Measurements from ENCODE around the gene TMEM190.
A peak's percentile ranks its signal among the peaks of the same experiment; 100 is the strongest.

Gene TMEM190

GRCh38 chr19:55372316-55373081, 4.1 kb upstream of the TMEM190 start:
- no peak for DNase-seq

DNA sequence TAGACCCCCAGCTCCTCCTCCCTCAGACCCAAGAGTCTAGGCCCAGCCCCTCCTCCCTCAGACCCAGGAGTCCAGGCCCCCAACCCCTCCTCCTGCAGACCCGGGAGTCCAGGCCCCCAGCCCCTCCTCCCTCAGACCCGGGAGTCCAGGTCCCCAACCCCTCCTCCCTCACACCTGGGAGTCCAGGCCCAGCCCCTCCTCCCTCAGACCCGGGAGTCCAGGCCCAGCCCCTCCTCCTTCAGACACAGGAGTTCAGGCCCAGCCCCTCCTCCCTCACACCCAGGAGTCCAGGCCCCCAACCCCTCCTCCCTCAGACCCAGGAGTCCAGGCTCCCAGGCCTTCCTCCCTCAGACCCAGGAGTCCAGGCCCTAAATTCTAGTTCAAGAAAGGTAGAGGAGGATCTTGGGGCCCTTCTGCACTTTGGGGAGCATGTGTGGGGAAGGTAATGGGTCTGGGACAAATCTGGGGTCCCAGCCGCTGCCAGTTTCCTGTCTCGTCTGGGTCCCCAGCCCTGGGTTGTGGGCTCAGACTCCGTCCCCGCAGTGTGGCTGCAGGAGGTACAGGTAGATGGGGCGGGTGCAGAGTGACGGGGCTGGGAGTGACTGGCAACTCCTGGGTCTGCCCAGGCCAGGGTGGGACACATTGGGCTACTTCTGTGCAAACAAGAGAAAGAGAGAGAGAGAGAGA, 3.2 kb upstream of the TMEM190 start:
- DNase-seq, result no peak

- no peak for DNase-seq
These were observed 2.5 kb upstream of the TMEM190 start for GRCh38 chr19:55373993-55374757.

- DNase-seq, result no peak
These were observed 918 bp downstream of the TMEM190 start for GRCh38 chr19:55377356-55378131.

DNA sequence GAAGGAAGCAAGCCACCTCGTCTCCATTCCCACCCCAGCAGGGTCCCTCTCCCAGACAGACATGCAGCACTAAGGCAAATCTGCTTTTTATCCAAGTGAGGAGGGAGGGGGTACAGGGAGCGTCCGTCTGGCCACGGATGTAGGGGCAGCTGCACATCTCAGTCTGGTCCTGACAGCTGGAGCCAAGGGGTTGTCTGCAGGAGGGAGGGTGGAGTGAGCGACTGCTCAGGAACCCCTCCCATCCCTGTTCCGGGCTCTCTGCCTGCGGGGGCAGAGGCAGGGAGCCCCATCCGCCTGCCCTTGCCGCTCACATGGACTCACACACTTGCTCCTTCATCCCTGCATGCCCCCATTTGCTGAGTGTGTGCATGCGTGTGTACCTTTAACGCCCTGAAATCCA, 2.5 kb downstream of the TMEM190 start:
- DNase-seq, result no peak

DNA sequence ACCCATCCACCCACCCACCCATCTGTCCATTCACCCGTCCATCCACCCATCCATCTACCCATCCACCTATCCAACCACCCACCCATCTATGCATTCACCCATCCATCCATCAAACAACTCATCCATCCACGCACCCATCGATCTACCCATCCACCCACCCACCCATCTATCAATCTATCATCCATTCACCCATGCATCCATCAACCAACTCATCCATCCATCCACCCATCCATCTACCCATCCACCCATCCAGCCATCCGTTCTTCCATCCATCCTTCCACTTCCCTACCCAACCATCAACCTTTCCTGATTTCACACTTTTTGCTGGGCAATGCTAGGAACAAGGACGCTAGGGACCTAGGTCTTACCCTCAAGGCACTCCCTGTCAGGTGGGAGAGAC, 5.4 kb downstream of the TMEM190 start:
- no peak for DNase-seq

GRCh38 chr19:55382522-55383054, 6.0 kb downstream of the TMEM190 start:
- DNase-seq, result no peak

- no peak for DNase-seq
These were observed 6.9 kb downstream of the TMEM190 start for GRCh38 chr19:55383279-55384130.

DNA sequence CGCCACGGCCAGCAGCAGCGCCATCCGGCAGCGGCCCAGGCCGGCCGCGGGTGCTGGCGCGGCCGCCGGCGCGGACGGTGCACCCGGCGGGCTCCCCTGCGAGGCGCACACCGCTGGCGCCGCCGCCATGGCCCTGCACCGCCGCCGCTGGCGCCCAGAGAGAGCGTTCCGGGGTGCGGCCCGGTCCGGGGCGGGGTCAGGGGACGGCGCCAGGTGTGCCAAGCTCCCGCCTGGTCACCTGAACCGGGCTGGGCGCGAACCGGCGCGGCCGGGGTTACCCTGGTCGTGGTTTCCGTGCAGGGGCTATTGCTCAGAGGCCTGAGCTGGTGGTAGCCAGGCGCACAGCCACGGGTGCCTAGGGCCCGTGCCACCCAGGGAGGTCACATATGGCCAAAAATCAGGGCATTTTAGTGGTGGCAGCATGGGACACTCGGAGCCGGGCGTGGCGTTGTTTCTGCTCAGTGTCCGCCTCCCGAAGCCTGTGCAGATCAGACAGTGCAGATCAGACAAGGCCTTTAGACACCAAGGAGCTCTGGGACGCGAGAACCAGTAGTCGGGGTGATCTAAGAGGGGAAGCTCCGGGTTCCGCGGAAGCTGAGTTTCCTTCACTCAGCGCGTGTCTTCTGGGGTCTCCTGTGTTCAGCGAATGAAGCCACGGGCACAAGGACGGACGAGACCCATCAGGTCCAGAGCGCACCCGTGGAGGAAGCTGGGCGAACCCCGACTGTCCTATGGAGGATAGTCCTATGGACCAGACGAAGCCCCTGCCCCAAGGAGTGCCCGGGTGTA, 7.7 kb downstream of the TMEM190 start, which contains the start of gene TMEM238:
Gene TMEM238, minus strand, starts transcription at position 162 of the 789 bp plus-strand sequence. Its CDS starts 33 bp downstream, at position 129.
- no peak for DNase-seq

DNA sequence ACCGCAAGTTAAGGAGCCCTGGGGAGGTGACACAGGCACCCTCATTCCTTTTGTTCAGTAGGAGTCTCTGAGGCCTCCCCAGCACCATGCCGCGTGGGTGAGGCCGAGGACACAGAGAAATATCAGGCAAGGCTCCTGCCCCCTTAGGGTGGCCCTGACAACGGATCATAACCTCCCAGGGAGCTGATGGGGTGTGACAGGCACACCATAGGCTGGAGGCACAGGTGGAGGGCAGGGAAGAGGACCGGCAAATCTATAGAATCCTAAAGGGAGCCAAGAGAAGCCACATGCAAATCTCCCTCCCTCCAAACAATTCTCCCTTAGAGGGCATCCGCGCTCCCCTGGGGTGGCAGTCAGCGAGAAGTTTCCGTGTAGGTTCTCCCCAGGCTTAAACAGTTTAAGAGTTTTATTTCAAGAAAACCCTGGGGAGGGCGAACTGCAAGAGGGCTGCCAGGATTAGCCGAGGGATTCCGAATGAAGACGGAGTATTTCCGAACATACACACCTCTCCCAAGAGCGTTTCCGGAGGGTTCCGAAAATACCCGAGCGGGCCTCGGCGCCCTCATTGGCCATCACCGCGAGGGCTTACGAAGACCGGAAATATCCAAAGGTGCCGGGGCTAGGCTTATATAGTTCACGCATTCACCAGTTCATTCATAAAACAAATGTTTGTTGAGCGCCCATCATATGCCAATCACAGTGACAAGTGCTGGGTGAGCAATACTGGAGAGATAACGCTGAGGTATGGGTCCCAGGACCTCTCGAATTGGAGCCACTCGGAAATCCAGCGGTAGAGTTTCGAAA, 8.5 kb downstream of the TMEM190 start:
- DNase-seq, result peak; percentile 72

GRCh38 chr19:55385724-55386492, 9.3 kb downstream of the TMEM190 start, which contains the start of gene RPL28:
RPL28 (plus strand) TSS chr19:55385932; CDS start chr19:55386358, 426 bp downstream.
- peak; percentile 89 for DNase-seq

GRCh38 chr19:55386493-55386971, 9.9 kb downstream of the TMEM190 start:
- DNase-seq, result no peak

- DNase-seq, result no peak
These were observed 11.3 kb downstream of the TMEM190 start for GRCh38 chr19:55387736-55388497.

DNA sequence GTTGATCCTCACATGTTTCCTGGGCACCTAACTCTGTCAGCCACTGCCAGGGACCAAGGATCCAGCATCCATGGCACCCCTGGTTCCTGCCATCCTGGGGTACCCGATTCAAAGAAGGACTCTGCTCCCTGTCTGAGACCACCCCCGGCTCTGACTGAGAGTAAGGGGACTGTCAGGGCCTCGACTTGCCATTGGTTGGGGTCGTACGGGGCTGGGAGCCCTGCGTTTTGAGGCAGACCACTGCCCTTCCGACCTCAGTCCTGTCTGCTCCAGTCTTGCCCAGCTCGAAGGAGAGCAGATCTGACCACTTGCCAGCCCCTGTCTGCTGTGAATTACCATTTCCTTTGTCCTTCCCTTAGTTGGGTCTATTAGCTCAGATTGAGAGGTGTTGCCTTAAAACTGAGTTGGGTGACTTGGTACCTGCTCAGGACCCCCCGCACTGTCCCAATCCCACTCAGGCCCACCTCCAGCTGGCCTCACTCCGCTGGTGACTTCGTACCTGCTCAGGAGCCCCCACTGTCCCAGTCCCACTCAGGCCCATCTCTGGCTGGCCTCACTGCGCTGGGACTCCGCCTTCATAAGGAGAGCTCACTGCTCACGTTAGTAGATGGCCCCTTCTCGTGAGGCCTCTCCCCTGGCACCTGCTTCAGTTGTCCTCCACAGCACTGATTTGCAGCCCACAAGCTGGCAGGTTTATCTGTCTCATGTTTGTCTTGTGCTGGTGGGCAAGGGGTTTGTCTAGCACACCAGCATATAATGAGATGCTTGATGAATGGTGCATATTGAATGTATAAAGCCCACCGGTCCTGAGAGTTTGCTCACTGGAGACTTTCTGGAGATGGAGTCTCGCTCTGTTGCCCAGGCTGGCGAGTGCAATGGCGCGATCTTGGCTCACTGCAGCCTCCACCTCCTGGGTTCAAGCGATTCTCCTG, 13.0 kb downstream of the TMEM190 start:
- no peak for DNase-seq

GRCh38 chr19:55390461-55390880, 13.8 kb downstream of the TMEM190 start:
- DNase-seq, result no peak

GRCh38 chr19:55391191-55391670, 14.6 kb downstream of the TMEM190 start:
- DNase-seq, result no peak

Data from GOT3 (cell line).